ENCODE data around the gene DSE.
A peak's percentile ranks its signal among the peaks of the same experiment; 100 is the strongest.

DSE gene

DNA sequence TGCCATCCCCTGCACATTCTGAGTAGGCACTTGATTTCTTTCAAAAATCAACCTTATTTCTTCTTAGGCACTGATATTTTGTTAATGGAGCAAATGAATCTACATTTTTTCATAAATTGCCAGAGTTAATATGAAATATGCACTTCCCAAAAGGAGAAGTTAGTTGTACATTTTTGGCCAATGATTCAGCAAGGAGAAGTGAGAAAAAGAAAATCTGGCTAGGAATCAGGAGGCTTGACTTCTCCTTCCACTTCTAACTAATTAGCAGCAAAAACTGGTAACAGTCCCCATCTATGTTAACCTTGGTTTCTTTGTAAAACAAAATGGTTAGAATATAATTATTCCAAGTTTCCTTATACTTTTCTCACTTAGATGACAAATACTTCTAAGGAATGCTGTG lies 7.0 kb upstream of the DSE start:
- no peak for DNase-seq

DNA sequence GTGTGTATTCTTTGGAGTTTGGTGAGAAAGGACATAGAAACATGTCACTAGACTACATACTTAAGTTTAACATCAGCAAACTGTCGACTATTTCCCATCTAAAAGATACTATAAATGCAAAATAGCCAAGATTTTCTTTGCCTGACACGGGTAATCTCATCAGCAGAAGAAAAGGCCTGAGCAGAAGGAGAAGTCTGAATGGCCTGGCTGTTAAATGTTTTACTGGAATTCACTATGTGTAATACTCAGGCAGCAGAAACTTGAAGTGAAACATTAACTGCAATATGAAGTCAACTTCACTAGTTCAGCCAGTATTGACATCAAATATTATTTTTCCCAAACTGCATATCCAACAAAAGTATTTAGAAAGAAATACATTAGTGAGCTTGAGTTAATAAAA lies 6.4 kb upstream of the DSE start:
- no peak for DNase-seq

DNA sequence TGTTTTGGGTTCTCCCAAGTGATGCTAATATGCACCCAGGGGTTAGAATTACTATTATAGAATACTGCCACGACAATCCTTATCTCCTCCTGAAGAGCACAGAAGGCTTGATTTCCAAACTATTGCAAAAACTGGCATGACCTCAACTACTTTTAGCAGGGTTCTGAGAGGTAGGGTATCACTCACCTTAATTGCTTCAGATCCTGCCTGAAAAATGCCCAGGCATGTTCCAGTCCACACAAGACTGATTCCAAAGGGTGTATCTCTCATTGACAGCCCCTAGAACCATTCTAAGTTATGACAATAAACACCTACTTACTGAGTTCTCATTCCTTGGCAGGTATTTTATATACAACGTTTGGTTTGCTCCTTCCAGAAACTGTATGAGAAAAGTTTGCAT lies 5.0 kb upstream of the DSE start:
- DNase-seq: no peak

DNA sequence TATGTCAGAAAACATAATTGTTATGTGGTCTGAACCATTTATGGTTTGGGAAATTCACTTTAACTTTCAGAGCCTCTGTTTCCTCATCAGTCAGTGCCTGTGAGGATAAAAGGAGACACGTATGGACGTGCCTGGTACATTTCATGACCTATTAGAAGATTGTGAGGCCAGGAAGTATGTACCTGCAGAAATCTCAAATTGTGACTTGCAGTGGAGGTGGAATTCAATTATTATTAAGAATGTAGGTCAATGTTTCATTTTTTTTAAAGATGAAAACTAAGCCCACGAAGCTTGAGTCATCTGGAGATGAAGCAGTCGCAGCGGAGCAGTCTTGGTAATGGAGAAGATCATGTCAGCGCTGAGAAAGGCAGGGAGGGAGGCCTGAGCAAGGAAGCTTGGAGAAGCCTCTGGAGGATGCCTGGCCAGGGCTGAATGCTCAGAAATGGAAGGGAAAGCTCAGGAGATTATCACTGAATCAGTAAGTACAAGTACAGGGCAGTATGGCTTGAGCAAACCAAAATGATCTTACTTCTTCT lies 3.9 kb upstream of the DSE start:
- no peak for DNase-seq

DNA sequence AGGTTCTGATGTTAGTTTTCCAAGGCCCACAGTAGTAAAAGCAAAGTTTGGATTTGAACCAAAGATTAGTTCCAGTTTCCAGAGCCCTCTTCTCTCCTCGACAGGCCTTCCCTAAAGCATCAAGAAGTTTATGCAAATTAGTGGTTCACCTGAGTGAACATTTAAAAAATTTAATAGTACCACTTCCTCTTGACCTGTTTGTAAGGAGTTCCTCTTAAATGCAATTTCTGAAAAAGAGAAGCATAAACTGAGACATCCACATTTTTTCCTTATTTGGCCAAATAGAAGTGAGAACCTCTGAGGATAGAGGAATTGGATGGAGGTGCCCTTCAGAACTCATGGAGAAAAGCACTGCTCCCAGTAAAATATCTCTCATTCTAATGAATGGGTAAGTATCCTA lies 1.2 kb upstream of the DSE start:
- no peak for DNase-seq

DNA sequence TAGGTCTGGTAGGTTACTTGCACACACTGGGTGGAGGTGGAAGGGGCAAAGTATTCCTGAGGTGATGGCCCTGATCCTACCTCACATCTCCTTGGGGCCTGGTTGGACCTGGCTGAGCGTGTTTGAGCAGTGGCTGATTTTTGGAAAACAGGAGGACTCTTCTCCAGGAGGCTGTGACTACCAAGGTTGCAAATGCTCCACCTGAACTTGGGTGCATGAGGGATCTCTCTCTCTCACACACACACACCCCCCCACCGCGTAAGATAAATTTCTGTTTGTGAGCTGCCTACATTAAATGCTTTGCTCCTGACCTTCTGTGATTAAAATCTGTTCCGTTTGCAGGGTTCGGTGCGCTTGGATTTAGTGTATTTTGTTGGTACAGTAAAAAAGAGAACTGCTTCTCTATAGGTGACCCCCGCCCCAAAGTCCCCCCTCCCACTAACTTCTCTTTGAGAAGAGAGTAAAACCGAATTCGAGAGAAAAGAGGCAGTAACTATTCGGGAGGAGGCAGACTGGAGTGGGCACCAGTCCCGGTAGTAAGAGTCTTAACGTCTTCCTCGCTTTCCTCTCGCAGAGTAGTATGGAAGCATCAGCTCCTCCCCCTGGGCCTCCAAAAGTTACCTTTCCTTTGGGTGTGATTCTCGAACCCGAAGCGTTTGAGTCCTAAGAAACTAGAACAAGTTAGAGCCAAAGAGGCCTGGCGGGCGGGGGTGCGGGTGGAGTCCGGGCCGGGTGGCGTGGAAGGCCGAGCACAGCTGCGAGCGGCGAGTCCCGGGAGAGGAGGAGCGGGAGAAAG lies 585 bp upstream of the DSE start:
- peak; percentile 24 for DNase-seq

DNA sequence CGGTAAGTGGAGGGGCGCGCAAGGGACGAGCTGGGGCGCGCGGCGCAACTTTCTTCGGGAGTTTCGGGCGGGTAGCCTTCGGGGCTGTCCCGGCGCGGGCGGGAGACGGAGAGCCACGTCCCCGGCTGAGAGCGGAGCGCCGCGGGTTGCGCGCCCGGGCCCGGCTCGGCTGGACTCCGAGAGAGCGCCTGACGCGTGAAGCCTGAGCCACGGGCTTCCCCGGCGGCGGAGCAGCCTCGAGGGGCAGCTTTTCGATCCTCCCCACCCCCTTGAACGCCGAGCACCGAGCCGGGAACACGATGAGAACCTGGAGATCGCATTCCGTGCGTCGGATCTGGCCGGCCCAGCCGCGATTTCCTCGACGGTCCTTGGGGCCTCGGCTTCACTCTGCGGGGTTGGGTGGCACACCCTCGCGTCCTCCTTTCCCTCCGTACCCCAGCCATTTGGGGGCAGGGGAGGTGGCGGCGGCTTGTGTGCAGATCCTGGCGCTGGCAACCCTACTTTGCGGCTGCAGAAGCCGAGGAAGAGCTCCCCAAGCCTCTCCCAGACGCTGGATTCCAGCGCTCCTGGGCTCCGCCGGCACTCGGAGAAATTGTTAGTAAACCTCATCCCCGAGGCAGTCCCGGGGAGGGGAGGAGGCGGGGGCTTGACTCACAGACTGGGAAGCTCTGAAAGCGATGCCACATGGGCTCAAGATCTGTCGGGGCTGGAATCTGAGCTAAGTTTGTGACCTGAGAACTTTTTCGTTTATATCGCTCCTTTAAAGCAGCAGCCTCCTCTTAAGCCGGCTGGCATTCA lies 572 bp downstream of the DSE start:
- DNase-seq: peak; percentile 91

DNA sequence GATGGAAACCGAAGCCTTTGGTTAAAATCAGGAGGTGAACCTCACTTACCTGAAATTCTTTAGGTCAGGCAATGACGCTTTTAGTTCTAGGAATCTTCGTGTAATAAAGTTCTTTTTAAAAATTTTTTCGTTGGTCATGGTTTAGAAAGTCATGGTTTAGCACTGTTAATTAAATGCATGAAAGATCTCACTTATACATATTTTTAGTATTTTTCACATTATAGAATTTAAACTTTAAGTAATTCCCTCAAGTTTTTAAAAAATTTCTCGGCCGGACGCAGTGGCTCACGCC lies 1.1 kb downstream of the DSE start:
- no peak for DNase-seq

DNA sequence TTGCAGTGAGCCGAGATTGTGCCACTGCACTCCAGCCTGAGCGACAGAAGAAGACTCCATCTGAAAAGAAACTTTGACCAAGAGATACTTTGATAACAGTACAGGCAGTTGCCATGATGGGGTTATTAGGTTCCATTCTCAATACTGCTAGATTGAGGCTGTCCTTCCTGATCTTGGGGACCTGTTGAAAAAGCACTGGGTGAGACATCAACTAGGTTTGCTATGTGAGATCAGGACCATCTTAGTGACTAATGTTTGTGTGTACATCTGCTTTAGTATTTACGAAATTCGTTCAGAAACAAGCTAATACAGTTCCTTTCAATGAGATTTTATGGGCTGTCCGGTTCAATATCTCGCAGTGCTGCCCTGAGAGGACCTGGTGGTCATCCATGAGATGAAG lies 2.6 kb downstream of the DSE start:
- DNase-seq: no peak

DNA sequence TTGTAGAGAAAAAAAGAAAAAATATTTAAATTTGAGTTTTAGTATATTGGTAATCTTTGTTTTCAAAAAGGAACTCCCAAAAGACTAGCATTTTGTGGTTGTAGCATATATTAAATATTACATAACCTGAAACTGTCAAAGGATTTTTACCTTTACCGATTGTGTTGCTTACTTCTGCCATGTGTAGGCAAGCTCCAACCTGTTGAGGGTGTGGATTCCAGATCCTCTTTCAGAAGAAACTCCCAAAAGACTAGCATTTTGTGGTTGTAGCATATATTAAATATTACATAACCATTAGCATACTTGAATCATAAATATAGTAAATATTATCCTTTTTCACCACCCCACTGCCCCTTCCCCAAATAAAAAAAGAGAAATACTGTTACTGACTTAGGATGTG lies 3.2 kb downstream of the DSE start:
- DNase-seq: no peak

DNA sequence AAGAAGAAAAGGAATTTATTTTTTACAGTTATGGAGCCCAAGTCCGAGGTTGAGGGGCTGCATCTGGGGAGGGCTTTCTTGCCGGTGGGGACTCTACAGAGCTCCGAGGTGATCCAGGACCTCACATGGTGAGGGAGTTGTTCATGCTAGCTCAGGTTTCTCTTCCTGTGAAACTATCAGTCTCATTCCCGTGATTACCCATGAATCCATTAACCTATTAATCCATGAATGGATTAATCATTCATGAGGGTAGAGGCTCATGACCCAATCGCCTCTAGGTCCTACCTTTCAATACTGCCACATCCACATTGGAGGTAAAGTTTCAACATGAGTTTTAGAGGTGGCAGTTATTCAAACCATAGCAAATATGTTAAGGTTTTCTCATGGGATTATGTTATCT lies 3.8 kb downstream of the DSE start:
- no peak for DNase-seq

DNA sequence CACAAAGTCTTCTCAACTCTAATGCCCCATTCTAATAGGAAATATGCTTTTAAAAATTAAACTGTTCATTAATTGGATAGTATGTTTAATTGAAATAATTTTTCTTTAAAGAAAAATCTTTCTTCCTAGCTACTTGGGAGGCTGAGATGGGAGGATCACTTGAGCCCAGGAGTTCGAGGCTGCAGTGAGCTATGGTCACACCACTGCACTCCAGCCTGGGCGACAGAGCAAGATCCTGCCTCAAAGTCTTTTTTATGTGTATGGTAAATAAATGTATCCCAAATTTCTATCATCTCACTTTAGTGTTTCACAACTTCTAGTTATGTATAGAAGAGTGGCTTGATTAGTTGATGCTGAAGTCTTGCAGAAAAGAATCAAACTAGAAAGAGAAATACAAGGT lies 4.5 kb downstream of the DSE start:
- no peak for DNase-seq

DNA sequence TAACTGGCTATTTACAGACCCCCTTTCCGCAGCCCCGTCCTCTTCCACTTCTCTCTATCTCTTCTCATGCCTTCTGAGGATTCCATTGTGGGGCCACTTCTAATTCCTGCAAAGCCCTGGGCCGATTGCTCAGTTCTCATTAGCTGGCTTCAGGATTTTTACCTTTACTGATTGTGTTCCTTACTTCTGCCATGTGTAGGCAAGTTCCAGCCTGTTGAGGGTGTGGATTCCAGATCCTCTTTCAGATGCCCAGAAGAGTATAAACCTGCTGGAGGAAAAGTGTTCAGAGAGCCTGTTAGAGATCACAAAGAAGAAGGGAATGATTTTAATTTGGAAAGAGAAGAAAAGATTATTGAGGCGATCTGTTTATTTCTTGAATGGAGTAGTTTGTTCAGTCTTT lies 5.4 kb downstream of the DSE start:
- no peak for DNase-seq

DNA sequence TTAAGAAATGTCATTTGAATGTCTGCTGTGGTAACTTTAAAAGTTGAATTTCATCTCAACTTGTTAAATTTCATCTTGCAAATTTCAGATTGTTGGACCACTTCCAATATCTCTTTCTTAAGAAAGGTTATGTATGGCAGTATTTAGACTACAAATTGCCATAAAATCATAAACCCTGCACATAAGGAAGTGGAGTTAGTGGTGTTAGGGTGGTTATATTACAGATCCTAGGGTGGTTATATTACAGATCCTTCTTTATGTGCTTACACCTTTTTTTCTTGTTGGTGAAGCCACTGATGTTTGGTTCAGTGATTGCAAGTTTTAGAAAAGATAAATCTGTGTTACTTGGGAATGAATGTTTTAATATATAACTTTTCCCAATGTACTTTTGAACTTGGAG lies 9.0 kb downstream of the DSE start:
- DNase-seq: no peak

DNA sequence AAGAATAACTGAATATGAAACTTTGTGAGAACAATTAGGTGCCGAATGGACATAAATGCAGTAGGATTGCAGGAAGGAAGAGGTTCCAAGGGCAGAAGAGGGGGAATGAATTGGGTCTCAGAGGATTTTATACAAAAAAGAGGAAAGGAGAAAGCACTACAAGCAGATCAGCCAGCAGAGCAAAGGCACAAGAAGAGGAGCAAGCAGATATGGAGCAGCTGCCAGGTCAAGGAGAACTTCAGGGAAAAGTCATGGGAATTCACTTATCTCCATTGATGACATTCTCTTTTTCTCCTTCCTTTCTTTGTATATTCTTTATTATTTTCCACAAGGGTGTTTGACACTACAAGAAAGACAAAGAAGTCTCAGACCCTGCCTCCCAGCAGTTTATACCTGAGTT lies 9.6 kb downstream of the DSE start:
- DNase-seq: no peak

DNA sequence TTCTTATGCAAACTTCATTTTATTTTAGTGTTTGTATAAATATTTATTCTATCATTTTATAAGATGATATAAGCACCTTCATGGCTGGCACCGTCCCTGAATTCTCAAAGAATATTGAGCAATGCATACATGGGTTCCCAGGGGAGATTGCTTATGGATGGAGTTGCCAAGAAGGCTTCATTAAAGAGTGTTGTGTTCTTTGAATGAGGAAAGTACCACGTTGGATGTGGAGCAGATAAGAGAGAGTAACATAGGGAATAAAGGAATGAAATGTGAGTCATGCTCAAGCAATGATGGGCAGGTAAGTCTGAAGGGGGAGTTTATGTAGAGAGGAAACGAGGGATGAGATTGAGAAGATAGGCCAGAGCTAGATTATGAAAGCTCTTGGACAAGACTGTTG lies 10.3 kb downstream of the DSE start:
- no peak for DNase-seq

DNA sequence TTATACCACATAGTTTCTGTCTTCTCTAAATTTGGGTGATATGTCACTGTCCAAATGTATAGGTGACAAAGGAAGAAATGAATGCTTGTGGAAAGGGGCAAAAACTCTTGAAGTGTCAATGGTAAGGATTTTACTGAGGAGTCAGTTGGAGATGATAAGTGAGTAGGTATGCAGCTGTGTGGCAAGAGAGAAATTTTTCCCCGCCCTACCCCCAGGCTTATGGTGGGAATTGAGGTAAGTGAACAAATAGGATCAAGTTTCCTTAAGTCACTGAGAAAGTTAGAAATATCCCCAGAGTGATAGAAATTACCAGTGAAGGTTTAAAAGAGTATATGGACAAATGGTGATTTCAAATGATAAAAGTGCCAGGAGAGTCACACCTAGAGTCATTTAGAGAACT lies 11.8 kb downstream of the DSE start:
- DNase-seq: no peak

DNA sequence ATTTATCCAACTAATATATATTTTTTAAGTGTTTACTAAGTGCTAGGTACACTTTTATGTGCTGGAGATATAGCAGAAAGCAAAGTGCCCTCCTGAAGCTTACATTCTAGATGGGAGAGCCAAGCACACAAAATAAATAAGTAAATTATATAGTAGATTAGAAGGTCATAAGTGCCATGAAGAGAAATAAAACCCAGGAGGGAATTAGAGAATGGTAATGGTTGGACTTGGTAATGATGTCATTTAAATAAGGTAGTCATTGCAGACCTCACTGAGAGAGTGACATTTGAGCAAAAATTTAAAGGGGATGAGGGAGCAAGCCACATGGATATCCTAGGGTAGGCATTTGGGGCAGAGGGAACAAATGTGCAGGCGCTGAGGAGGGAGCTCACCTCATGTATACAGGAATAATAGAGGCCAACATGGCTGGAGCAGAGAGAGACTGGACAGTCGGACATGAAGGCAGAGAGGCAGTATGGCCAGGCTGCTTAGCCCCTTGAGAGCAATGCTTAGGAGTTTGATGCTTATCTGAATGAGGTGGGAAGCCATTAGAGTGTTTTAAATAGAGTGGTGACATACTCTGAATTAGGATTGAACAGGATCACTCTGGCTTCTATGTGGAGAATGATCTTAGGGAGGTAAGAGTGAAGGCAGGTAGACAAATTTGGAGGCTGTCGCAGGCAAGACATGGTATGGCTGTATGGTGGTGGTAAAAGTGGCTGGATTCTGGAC lies 14.1 kb downstream of the DSE start:
- DNase-seq: no peak

DNA sequence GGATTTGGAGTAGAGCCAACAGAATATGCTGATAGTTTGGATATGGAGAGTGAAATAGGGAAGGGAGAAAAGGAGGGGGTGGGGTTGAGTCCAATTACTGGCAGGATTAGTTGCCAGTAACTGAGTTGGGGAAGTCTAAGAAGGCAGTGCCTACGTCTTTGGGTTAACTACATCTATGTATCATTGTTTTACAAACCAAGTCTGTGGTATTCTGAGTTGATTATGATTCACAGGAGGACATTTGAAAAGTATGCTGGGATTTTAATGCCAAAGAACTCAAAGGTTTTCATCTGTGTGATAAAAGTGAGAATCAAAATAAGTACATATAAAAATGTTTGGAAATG lies 14.7 kb downstream of the DSE start:
- no peak for DNase-seq

DNA sequence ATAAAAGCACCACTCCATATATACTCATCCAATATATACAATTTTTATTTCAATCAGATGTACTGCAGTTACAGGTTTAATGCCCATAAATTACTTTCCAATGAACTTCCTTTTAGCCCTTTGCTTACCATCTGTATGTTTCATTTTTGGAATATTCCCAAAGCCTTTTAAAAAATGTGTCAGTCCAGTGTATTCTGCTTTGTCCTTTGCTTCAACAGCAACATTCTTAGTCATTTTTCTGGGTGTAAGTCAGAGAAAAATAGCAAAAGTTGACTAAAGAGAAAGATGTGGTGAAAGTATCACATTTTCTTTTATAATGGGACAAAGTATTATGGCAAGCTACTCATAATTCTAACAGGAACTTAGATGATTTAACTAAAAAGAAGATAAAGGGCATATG lies 15.2 kb downstream of the DSE start:
- no peak for DNase-seq

DNA sequence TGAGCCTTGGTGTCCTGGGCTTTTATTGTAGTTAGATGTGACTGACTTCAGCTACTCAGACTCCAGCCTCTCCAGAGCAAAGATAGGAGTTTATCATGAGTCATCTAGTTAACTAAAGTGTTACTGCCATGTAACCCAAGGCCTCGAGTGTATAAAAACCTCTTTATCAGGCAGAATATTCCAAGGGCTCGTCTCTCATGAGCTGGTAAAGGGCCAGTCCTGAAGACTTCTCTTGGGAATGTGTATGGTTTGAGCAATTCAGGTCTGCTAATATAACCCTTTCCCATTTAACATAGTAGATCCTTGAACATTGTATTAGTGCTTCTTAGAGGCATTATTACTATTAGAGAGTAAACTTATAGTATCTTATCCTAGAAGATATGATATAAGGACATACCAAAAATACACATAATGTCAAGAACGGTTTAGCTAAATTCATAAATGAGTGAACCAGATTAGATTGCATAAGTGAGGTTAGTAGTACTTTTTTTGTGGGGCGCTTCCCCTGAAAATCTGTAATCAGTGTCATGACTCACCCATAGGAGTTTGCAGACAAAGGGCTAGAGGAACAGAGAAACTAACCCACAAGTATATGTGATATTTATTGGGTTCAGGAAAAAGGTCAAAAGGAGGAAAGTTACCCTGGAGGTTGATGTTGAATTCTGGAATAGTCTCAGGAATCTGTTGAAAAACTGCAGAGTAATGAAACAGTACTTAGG lies 16.0 kb downstream of the DSE start:
- DNase-seq: no peak

DNA sequence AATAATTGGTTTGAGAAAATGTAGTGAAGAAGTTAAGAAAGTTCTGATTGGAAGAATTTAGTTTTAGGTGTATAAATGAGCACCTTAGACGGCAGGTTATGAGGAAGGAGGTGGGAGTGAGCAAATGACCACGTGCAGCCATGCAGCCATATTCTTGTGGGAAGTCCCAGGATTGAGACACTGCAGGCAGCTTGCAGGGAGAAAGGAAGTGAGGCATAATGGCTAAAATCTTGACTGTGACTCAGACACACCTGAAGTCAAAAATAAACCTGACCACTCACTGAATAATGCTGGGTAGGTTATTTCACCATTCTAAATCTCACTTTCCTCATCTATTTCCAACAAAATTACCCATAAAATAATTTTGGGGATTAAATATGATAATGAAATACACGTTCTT lies 16.6 kb downstream of the DSE start:
- DNase-seq: no peak

DNA sequence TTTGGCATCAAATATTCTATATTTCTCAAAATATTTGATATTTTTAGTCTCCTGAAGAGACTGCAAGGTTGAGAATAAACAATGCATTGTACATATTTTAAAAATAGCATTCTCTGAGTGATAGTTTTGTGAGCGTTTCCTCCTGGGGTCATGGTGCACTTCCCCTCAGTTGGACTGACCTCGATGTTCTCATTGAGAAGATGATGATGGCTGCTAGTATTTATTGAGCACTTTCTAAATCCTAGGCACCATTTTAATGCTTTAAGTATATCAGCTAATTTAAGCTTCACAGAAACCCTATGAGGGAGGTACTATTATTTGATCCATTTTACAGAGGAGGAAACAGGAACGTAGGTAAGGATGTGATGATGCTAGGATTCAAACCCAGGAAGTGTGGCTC lies 18.2 kb downstream of the DSE start:
- no peak for DNase-seq

All from right hindlimb (tissue), 1 donor.